AG08396 (cell line): Measurements from ENCODE around the gene CSMD2.

Source experiments
- DNase-seq: peaks from one replicate; pipeline ENCODE4 v3.0.0; 2012; ENCODE audit warnings: low spot score, mixed read lengths

The CSMD2 gene

GRCh38 chr1:33601751-33602150, 563.3 kb downstream of the CSMD2 start:
- DNase-seq = no peak

GRCh38 chr1:33599516-33600115, 565.4 kb downstream of the CSMD2 start:
- no peak for DNase-seq

- no peak for DNase-seq
Observed at GRCh38 chr1:33588726-33589125, 576.3 kb downstream of the CSMD2 start.

GRCh38 chr1:33586795-33587194, 578.2 kb downstream of the CSMD2 start:
- DNase-seq = no peak

GRCh38 chr1:33586106-33586505, 578.9 kb downstream of the CSMD2 start:
- DNase-seq = peak; percentile 31

GRCh38 chr1:33583567-33583966, 581.5 kb downstream of the CSMD2 start:
- no peak for DNase-seq

- DNase-seq = no peak
Observed at GRCh38 chr1:33578557-33579448, 586.2 kb downstream of the CSMD2 start.

GRCh38 chr1:33577663-33578062, 587.4 kb downstream of the CSMD2 start:
- no peak for DNase-seq

- DNase-seq = no peak
Observed at GRCh38 chr1:33576821-33577599, 588.0 kb downstream of the CSMD2 start.

- no peak for DNase-seq
Observed at GRCh38 chr1:33575324-33575879, 589.6 kb downstream of the CSMD2 start.

- no peak for DNase-seq
Observed at GRCh38 chr1:33573661-33574060, 591.4 kb downstream of the CSMD2 start.

- no peak for DNase-seq
Observed at GRCh38 chr1:33572387-33572786, 592.6 kb downstream of the CSMD2 start.

- no peak for DNase-seq
Observed at GRCh38 chr1:33569331-33569730, 595.7 kb downstream of the CSMD2 start.

- no peak for DNase-seq
Observed at GRCh38 chr1:33563699-33564098, 601.3 kb downstream of the CSMD2 start.

- no peak for DNase-seq
Observed at GRCh38 chr1:33562563-33562962, 602.5 kb downstream of the CSMD2 start.

- DNase-seq = no peak
Observed at GRCh38 chr1:33561576-33561975, 603.5 kb downstream of the CSMD2 start.

GRCh38 chr1:33560680-33561079, 604.4 kb downstream of the CSMD2 start:
- DNase-seq = no peak

GRCh38 chr1:33548721-33549120, 616.3 kb downstream of the CSMD2 start:
- DNase-seq = no peak

- no peak for DNase-seq
Observed at GRCh38 chr1:33548319-33548718, 616.7 kb downstream of the CSMD2 start.

GRCh38 chr1:33547576-33547975, 617.5 kb downstream of the CSMD2 start:
- no peak for DNase-seq

- DNase-seq = no peak
Observed at GRCh38 chr1:33541966-33542365, 623.1 kb downstream of the CSMD2 start.

GRCh38 chr1:33537885-33538284, 627.1 kb downstream of the CSMD2 start:
- no peak for DNase-seq
